ENCODE data around the gene WDR33. TPM values are rescaled to one million over a fixed set of nuclear protein-coding genes. Genes with fewer than 3 reads are reported as not detected.
"Not testable (repeated sequence)": the region's sequence is repeated elsewhere in the genome, so short reads cannot be mapped to it uniquely, and the experiment has no call there.

WDR33 gene
- 23.8 and 30.9 TPM in 2 replicates for total RNA-seq (2014; rRNA removed; shearing (Covaris generic); ENCODE audit: low replicate concordance)

DNA sequence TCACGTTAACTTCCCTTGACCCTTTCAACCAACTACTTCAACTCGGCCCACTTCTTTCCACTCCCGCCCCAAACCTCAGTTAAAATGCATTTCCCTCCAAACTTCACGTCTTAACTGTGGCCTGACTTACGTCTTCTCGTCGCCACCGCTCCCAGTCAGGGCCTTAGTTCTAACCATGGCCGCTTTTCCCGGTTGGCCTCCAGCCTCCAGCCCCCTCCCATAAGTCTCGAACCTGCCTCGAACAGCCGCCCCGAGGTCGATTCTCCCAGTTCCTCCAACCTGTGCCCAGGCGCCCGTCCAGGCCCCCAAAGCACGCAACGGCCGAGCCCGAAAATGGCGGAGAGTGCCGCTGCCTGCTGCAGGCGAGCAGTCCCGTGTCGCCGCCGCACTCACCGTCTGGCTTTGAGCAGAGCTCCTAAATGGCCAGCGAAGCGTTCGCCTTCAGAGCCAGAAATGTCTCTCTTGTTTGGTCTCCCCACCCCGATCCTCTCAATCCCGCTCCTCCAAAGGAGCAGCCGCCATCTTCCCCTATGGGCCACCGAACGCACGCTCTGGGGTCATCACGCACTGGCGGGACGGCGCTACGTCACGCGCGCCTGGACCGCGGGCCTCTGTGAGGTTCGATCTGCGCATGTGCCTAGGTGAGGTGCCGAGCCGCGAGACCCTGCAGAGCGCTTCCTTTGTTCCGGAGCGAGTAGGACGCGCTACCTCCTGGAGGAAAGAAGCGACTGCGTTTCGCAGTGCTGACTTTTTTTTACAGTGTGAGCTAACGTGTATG lies at the start of gene WDR33:
Gene WDR33, minus strand, starts transcription at position 553 of the 778 bp plus-strand sequence. CDS start 40,190 bp downstream, outside the sequence.
- DNase-seq (ENCODE audit: low read depth): peak; percentile 88
- in situ Hi-C loops (cut with HindIII; ENCODE audit: low pct_unique_long_range_greater_than_20kb, low sequenced_read_pairs): no loop called here

DNA sequence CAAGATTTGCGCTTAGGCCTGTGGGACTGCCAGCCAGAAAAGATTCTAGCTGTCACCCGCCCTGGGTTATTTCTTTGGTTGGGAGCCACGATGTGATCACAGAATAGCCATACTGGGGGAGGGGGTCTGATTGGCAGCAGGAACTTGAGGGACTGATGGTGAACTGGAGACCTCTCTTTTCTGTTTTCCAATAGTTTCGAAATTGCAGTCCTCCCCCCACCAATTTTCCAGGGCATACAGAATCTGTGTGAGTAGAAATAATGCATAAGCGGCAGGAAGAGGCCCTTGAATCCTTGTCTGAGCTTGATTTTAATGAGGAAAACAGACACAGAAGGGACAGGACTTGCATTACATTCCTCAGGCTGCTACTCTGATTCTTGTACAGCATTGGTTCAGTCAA lies 49.2 kb upstream of the WDR33 start:
- no peak for DNase-seq (ENCODE audit: low read depth)
- in situ Hi-C loops (cut with HindIII; ENCODE audit: low pct_unique_long_range_greater_than_20kb, low sequenced_read_pairs): no loop called here

DNA sequence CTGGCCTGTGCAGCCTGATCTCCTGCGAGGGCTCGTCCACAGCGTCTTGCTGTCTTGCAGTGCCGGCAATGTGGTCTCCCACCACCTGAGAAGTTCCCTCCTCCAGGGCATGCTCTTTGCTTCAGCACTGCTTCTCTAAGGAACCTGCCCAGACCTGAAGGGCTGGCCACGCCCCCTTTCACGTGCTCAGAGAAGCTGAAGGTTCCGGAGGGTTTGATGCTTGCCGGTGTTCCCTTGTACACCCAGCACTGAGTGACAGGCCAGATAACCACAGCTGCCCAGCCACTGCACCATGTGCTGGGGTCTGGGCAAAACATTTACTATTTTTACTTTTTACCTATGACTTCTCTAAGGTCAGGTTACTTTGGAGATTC lies 48.7 kb upstream of the WDR33 start:
- no peak for DNase-seq (ENCODE audit: low read depth)
- in situ Hi-C loops (cut with HindIII; ENCODE audit: low pct_unique_long_range_greater_than_20kb, low sequenced_read_pairs): no loop called here

DNA sequence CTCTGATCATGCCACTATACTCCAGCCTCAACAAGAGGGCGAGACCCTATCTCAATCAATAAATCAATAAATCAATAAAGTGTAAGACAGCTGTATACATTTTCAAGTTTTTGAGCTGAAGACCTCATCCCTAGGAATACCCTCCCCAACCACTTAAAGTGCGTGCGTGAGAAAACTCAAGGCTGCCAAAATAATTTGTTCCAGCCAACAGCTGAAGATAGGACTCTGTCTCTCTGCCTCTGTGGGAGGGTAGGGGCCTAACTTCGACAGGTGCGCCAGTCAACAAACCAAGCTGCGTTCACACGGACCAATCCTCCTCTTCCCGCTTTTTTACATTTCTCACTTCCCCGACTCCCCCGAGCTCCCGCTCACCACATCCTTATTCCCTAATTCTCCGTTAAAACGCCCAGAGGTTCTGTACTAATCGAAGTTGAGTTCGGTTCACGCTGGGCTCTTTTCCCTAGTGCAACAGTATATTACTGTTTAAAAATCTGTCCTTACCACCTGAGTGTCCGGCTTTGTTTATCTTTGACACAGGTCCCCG lies 46.4 kb upstream of the WDR33 start:
- DNase-seq (ENCODE audit: low read depth): no peak
- in situ Hi-C loops (cut with HindIII; ENCODE audit: low pct_unique_long_range_greater_than_20kb, low sequenced_read_pairs): no loop called here

DNA sequence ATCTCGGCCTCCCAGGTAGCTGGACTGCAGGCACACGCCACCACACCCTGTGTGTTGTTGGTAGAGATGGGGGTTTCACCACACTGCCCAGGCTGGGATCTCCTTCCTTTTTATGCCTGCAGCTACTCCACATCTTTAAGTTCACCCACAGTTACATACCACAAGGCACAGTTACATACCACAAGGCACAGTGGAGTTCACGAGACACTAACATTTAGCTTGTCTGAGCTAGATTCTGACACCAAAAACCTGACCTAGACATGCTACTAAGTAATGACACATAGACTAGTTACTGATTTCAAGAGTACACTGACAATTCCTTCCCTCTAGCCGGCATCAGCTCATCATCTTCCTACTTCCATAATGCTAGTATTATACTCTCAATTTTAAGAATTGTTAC lies 42.7 kb upstream of the WDR33 start:
- in situ Hi-C loops (cut with HindIII; ENCODE audit: low pct_unique_long_range_greater_than_20kb, low sequenced_read_pairs): no loop called here
- DNase-seq (ENCODE audit: low read depth): no peak

DNA sequence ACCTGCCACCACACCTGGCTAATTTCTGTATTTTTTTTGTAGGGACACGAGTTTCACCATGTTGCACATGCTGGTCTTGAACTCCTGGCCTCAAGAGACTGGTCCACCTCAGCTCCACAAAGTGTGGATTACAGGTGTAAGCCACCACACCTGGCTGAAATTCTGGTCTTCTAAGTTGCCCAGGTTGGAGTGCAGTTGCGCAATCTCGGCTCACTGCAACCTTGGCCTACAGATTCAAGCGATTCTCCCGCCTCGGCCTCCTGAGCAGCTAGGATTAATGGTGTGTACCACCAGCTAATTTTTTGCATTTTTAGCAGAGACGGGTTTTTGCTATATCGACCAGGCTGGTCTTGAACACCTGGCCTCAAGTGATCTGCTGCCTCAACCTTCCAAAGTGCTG lies 41.4 kb upstream of the WDR33 start:
- in situ Hi-C loops (cut with HindIII; ENCODE audit: low pct_unique_long_range_greater_than_20kb, low sequenced_read_pairs): no loop called here
- no peak for DNase-seq (ENCODE audit: low read depth)

DNA sequence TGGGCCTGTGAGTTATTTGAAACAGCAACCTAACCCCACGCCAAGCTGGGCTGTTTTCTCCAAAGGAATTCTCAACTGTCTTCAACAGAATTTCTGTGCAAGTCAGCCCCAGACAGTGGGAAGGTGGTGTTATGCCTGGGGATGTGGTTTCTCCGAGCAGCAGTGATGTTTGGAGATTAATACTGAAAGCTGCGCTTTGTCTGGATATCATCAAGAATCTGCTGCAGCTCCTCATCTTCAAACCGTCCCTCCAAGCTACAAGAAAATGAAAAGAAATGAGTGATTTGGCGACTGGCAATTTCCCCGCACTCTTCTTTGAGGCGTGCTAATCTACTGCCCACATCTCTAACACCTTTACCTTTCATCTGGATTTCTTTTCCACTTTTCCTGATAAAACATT lies 37.0 kb upstream of the WDR33 start:
- no peak for DNase-seq (ENCODE audit: low read depth)
- in situ Hi-C loops (cut with HindIII; ENCODE audit: low pct_unique_long_range_greater_than_20kb, low sequenced_read_pairs): no loop called here

DNA sequence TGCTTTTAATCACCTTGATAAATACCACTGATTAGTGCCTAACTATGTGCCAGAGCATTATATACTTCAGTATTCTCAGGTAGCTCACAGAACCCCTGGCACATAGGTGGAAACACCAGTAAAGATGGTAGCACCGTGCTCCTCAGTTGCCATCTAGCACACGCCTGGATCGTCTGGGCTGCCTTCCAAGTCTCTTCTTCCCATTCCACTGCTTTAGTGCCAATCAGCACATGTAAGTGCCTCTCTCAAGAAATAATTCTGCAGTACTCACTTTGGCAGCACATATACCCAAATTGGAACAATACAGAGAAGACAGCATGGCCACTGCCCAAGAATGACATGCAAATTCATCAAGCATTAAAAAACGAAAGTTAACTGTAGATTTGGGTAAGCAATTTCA lies 34.0 kb upstream of the WDR33 start:
- in situ Hi-C loops (cut with HindIII; ENCODE audit: low pct_unique_long_range_greater_than_20kb, low sequenced_read_pairs): no loop called here
- no peak for DNase-seq (ENCODE audit: low read depth)

DNA sequence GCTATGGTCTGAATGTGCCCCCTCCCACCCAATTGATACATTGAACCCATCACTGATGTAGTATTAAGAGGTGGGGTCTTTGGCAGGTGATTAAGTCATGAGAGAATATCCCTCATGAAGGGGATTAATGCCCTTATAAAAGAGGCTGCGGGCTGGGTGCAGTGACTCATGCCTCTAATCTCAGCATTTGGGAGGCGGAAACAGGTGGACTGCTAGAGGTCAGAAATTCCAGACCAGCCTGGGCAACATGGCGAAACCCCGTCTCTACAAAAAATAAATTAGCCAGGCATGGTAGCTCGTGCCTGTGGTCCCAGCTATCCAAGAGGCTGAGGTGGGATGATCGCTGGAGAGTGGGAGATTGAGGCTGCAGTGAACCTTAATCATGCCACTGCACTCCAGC lies 32.7 kb upstream of the WDR33 start:
- no peak for DNase-seq (ENCODE audit: low read depth)
- in situ Hi-C loops (cut with HindIII; ENCODE audit: low pct_unique_long_range_greater_than_20kb, low sequenced_read_pairs): no loop called here

DNA sequence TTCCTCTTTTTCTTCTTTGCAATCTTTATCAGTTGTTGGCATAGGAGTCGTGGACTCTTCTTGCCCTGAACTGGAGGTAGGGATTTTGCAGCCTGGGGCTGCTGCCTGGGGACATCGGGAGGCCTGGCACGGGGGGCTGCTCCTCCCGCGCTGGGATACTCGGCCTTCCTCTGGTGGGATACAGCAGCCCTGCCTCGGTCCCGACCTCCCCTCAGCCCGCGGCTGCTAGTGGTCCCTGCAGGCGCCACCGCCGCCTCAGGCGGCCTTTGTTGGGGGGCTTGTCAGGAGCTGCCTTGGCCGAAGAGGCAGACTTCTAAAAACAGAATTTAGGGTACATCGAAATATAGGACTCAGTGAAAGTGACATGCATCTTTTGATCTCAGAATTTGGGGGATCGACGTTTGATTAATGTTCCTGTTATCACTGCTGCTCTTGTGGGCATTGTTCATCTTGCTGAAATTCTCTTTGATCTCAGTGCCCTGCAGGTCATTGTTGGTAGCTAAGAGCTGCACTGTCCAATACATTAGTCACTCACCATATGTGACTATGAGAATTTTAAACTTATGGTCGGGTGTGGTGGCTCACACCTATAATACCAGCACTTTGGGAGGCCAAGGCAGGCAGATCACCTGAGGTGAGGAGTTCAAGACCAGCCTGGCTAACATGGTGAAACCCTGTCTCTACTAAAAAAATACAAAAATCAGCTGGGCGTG lies 30.7 kb upstream of the WDR33 start:
- in situ Hi-C loops (cut with HindIII; ENCODE audit: low pct_unique_long_range_greater_than_20kb, low sequenced_read_pairs): no loop called here
- DNase-seq (ENCODE audit: low read depth): no peak

DNA sequence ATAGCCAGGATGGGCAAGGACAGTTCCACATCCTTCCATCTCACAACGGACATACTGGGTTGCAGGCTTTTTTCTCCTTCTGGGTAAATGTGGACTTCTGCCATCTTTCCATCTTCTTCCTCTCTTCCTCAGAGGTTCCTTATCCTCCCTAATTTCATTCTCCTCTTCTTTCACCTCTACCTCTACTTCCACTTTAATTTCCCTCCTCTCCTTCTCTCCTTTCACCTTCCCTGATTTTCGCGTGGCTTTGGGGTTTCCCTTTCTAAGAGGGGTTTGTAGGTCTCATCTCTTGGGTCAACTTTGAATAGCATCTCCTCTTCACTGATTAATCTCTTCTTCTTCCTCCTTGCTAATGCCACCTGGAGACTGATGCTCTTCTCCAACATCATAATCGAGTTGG lies 29.9 kb upstream of the WDR33 start:
- in situ Hi-C loops (cut with HindIII; ENCODE audit: low pct_unique_long_range_greater_than_20kb, low sequenced_read_pairs): no loop called here
- DNase-seq (ENCODE audit: low read depth): no peak

DNA sequence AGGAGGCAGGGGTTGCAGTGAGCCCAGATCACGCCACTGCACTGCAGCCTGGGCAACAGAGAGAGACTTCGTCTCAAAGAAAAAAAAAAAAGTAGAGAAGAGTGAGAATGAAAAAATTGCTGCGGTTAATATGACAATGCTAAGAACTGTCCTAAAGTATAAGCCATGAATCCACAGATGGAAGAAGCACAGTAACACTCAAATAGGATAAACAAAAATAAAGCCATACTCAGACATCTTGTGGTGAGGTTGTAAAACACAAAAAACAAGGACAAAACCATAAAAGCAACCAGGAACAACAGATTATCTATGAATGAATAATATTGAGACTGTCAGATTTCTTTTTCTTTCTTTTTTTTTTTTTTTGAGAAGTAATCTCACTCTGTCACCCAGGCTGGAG lies 24.0 kb upstream of the WDR33 start:
- DNase-seq (ENCODE audit: low read depth): no peak
- in situ Hi-C loops (cut with HindIII; ENCODE audit: low pct_unique_long_range_greater_than_20kb, low sequenced_read_pairs): no loop called here

DNA sequence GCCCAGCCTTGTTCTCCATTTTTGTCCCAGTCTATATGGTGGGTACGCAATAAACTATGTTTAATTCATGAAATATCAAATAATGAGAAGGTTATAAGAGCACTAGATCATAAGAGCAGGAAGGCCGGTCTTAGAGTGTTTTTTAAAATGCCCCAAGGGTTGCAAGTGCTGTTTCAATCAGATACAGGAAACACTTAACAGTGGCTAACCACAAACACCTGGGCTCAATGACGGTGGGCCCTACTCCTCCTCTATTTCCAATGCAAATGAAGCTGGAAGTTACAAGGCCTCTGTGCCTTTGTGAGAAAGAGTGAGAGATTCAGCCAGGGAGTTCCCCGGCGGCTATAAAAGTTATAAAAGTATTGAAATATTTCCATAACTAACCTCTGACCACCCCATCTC lies 18.9 kb upstream of the WDR33 start:
- in situ Hi-C loops (cut with HindIII; ENCODE audit: low pct_unique_long_range_greater_than_20kb, low sequenced_read_pairs): no loop called here
- no peak for DNase-seq (ENCODE audit: low read depth)

DNA sequence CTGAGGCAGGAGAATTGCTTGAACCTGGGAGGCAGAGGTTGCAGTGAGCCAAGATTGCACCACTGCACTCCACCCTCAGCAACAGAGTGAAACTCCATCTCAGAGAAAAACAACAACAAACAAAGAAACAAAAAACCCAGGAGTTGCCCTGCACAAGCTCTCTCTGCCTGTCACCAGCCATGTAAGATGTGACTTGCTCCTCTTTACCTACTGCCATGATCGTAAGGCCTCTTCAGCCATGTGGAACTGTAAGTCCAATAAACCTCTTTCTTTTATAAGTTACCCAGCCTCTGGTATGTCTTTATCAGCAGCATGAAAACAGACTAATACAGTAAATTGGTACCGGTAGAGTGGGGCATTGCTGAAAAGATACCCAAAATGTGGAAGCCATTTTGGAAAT lies 15.7 kb upstream of the WDR33 start:
- DNase-seq (ENCODE audit: low read depth); in situ Hi-C loops (cut with HindIII; ENCODE audit: low pct_unique_long_range_greater_than_20kb, low sequenced_read_pairs): not testable (repeated sequence)

DNA sequence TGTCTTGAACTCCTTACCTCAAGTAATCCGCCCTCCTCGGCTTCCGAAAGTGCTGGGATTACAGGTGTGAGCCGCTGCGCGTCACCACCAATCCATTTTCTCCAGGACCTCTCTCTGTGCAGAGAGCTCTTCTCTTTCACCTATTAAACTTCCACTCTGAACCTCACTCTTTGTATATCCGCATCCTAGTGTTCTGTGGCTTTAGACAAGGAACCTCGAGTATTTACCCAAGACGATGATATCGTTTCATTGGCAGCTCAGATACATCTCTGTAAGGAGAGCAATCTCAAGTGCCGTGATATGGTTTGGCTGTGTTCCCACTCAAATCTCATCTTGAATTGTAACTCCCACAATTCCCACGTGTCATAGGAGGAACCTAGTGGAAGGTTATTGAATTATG lies 15.1 kb upstream of the WDR33 start:
- in situ Hi-C loops (cut with HindIII; ENCODE audit: low pct_unique_long_range_greater_than_20kb, low sequenced_read_pairs): no loop called here
- no peak for DNase-seq (ENCODE audit: low read depth)

DNA sequence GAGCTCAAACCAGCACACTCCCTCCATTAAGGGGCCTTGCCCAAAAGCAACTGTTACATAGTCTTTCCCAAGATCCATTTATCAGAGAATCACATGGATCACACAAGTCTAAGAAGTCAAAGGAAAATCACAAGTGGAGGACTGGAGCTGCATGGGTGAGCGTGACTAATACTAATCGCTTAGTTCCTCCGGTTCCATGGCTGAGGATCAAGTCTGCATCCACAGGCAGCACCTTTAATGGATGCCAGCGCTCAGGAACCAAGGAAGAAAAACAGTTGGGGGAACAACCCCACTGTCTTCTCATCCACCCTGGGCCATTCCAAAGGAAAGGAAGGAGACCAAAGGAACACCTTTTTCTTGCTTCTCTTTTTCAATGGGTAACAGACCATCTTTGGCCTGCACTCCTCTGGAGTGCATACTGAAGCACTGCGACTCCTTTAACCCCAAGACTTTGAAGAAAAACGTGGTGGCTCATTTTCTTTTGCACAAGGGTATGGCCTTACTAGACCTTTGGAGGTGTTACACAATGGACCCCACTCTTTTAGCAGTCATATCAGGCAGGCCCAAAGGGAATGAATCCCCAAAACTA lies 9.2 kb upstream of the WDR33 start:
- in situ Hi-C loops (cut with HindIII; ENCODE audit: low pct_unique_long_range_greater_than_20kb, low sequenced_read_pairs): no loop called here
- DNase-seq (ENCODE audit: low read depth): peak; percentile 21

DNA sequence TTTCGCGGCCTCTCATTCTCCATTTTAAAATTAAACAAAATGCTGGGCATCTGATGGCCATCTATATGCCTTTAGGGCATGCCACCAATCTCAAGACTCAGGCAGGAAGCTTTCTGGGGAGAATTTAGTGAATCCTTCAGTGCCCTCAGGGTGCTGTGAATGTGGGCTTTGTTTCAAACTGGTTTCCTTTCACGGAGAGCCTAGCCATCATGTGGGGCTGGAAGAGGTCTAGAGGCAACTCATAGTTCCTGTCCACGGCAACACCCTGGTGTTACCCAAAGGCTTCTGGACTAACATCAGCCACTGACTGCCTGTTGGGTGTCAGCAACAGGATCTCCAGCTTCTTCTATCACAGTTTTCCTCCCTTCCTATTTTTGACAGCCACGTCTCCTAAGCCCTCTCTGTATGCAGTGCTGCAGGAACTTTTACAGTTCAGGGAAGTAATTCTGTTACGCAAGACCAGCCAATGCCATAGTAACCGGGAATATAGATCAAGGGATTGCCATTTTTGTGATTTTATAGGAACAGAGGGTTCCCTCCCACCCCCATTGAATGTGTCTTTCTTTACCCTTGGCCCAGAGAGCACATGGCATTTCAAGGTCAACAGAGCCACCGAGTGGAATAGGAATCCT lies 7.9 kb upstream of the WDR33 start:
- no peak for DNase-seq (ENCODE audit: low read depth)
- in situ Hi-C loops (cut with HindIII; ENCODE audit: low pct_unique_long_range_greater_than_20kb, low sequenced_read_pairs): no loop called here

DNA sequence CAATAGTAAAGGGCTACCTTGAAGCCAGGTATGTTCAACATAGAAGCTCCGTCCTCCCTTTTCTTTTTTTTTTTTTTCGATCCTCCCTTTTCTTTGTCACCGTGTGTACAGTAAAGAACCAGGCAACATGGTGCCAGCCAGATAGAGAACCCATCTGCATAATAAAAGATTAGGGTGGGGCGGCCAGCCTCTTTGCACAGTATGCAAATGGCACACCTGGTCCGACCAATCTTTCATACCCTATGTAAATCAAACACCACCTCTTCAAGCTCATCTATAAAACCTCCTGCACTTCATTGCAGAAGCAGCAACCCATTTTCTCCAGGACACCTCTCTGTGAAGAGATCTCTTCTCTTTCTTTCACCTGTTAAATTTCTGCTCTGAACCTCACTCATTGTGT lies 7.3 kb upstream of the WDR33 start:
- in situ Hi-C loops (cut with HindIII; ENCODE audit: low pct_unique_long_range_greater_than_20kb, low sequenced_read_pairs): no loop called here

DNA sequence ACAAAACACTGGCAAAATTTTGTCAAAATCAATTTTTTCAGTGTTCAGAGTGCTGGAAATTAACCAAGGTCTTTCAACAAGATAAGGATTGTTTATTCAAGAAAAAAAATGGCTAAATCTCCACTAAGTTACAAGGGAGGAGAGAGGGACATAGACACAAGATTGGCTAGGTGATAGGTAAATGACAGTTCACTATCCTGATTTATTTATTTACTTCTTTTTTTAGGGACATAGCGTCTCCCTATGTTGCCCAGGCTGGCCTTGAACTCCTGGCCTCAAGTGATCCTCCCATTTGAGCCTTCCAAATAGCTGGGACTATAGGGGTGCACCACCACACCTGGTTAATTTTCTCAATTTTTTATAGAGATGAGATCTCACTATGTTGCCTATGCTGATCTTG lies 3.7 kb upstream of the WDR33 start:
- no peak for DNase-seq (ENCODE audit: low read depth)
- in situ Hi-C loops (cut with HindIII; ENCODE audit: low pct_unique_long_range_greater_than_20kb, low sequenced_read_pairs): no loop called here

More for the DNA sequence above, 7.3 kb upstream of the WDR33 start:
- no peak for DNase-seq (ENCODE audit: low read depth)
